ENCODE data around the gene MITF. TPM values are rescaled to one million over a fixed set of nuclear protein-coding genes. Genes with fewer than 3 reads are reported as not detected.

Gene MITF
- total RNA-seq, 1 donor from 2014 or later = 8.7 TPM

DNA sequence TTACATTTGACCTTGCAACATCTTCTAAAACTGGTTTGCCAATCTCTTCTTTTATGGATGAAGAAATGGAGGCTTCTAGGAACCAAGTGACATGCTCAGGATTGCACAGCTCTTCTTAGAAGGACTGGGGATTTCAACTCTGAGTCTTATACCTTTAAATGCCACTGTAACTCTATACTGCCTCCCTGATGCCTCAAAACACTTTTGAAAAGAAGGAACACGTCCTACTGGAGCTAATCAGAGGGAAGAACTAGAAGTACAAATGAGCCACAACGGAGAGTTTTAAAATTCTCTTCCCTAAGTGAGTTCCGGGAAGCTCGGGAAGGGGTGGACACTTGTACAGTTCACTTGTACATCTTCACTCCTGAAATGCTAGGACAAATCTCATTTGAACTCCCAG lies 949 bp upstream of the MITF start:
- peaks cover 16% of the 10 kb centered on the region for H3K4me1 Mint-ChIP-seq (ENCODE audit: unreplicated experiment)
- no peaks in the 10 kb centered on the region for H3K36me3 Mint-ChIP-seq
- peak overlapping the region; percentile 85 for H3K4me3 Mint-ChIP-seq
- no peaks in the 10 kb centered on the region for H3K9me3 Mint-ChIP-seq
- TF ChIP-seq, protein P1, sequence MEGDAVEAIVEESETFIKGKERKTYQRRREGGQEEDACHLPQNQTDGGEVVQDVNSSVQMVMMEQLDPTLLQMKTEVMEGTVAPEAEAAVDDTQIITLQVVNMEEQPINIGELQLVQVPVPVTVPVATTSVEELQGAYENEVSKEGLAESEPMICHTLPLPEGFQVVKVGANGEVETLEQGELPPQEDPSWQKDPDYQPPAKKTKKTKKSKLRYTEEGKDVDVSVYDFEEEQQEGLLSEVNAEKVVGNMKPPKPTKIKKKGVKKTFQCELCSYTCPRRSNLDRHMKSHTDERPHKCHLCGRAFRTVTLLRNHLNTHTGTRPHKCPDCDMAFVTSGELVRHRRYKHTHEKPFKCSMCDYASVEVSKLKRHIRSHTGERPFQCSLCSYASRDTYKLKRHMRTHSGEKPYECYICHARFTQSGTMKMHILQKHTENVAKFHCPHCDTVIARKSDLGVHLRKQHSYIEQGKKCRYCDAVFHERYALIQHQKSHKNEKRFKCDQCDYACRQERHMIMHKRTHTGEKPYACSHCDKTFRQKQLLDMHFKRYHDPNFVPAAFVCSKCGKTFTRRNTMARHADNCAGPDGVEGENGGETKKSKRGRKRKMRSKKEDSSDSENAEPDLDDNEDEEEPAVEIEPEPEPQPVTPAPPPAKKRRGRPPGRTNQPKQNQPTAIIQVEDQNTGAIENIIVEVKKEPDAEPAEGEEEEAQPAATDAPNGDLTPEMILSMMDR (conservative IDR thresholded peaks at IDR 0.05) = no peak
- H3K27ac Mint-ChIP-seq = peak overlapping the region; percentile 0
- DNase-seq (ENCODE audit: extremely low spot score, unreplicated experiment) = no peak
- H3K27me3 Mint-ChIP-seq = peaks cover 70% of the 10 kb centered on the region

DNA sequence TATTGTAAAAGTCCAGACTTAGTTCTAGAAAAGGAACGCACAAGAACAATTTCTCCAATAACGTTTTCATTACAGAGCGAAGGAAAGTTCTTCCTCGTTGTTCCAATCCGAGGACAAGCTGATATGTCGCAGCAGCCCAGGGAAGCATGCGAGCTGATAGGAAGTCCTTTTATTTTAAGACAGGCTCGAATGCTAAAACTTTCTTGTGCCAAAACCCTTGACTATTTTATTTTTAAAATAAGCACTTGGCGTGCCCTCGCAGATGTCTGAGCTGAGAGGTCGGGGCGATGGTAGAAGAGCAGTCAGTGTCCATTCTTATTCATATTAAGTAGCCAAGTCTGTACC lies 433 bp upstream of the MITF start:
- TF ChIP-seq, protein P1 (conservative IDR thresholded peaks at IDR 0.05) = no peak
- H3K9me3 Mint-ChIP-seq = no peaks in the 10 kb centered on the region
- peaks cover 65% of the 10 kb centered on the region for H3K27me3 Mint-ChIP-seq
- H3K4me1 Mint-ChIP-seq (ENCODE audit: unreplicated experiment) = peaks cover 16% of the 10 kb centered on the region
- DNase-seq (ENCODE audit: extremely low spot score, unreplicated experiment) = no peak
- H3K4me3 Mint-ChIP-seq = peak overlapping the region; percentile 85
- no peaks in the 10 kb centered on the region for H3K36me3 Mint-ChIP-seq
- H3K27ac Mint-ChIP-seq = peak overlapping the region; percentile 0

DNA sequence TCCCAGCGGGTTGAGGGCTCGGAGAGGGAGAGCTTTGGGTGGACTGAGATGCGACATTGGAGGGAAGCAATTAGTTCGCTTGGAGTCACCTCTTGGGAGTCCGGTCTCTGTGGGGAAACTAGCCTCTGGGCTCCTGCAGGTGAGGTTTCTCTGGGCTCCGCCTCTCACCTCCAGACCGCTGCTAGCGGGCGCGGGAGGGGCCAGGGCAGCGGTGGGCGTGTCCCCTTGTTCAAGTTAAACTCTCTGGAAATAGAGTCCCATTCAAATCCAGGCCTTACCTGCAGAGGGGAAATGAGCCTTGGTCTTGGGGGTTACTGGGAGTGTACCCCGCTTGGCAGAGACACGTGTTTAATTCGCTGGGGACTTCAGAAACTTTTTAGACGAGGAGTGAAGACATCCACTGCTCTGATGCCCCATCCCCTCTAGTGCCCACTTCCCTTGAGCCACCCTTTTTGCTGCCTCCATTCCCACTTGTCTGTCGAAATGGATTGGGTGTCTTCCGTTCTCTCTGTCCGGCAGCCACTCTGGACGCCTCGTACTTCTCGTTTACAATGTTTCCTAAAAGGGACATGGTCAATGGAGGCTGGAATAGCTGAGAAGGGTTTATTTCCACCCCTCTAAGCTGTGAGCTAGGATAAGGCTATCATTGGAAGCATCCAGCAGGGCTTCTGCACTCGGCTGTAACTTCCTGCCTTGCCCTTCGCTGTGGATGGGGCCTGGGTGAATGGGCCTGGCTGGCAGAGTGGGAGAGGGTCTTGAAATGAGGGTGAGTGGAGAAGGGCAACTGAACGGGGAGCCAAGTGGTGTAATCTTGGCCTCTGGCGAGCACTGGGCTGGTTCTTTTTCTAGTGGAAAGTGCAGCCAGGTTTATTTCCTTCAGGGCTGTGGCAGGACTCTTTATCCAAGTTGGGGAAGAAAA lies 1.1 kb downstream of the MITF start:
- TF ChIP-seq, protein P1 (conservative IDR thresholded peaks at IDR 0.05) = no peak
- Mint-ChIP-seq H3K4me1 (ENCODE audit: unreplicated experiment) (peaks cover 16% of the 10 kb centered on the region), H3K36me3 (no peaks in the 10 kb centered on the region), H3K9me3 (no peaks in the 10 kb centered on the region), H3K4me3 (peak overlapping the region; percentile 91), H3K27me3 (peaks cover 51% of the 10 kb centered on the region), H3K27ac (no peak overlapping the region)
- DNase-seq (ENCODE audit: extremely low spot score, unreplicated experiment) = no peak

DNA sequence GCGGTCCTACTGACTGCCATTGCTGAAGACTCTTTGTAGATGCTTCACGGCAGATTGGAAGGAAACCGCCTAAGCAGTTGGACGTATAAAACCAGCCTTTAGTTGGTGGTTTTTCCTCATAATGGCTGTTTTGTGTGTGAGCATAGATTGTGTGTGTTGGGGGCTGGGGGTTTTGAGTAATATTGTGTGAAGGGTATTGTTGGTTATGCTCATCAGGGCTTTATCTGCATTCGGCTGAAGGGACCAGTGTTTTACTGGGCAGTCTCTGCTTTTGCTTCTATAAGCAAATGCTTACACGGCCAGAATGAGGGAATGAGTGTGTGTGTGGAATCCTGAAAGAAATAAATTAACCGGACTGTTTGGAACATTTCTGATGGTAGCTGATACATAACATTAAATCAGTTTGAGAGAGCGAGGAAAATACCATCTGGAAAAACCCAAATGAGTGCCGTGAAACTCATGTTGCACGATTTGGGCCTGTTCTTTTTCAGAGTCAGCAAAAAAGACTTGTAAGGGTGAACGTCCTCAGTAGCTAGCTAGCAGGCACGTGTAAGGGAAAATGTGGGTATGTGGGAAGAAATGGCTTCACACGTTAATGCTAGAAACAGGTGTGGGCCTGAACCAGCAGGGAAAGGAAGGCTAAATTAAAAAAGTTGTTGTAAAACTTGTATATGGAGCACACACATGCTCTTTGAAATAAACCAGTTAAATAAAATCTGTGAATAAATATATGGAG lies 1.9 kb downstream of the MITF start:
- Mint-ChIP-seq H3K9me3 (no peaks in the 10 kb centered on the region), H3K27ac (no peak overlapping the region), H3K4me3 (peak overlapping the region; percentile 91), H3K27me3 (peaks cover 44% of the 10 kb centered on the region), H3K4me1 (ENCODE audit: unreplicated experiment) (peaks cover 16% of the 10 kb centered on the region), H3K36me3 (no peaks in the 10 kb centered on the region)
- no peak for DNase-seq (ENCODE audit: extremely low spot score, unreplicated experiment)
- TF ChIP-seq, protein P1 (conservative IDR thresholded peaks at IDR 0.05) = no peak

DNA sequence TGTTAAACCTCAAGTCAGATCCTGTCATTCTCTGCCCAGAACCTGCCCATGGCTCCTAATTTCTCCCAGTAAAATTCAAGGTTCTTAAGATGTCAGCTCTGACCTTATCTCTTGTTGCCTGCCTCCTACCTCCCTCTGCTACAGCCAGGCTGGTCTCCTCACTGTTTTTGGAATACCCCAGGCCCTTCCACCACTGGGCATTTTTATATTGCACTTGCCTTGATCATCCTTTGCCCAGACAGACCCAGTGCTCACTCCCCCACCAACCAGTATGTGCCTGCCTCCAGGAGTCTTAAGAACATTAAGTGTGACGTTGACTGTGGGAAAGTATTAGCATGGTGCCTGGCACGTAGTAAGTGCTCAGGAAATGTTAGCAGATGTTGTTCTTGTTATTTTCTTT lies 3.1 kb downstream of the MITF start:
- Mint-ChIP-seq H3K9me3 (no peaks in the 10 kb centered on the region), H3K4me1 (ENCODE audit: unreplicated experiment) (peaks cover 16% of the 10 kb centered on the region), H3K27ac (no peak overlapping the region), H3K36me3 (no peaks in the 10 kb centered on the region), H3K27me3 (peaks cover 33% of the 10 kb centered on the region), H3K4me3 (peak overlapping the region; percentile 7)
- TF ChIP-seq, protein P1 (conservative IDR thresholded peaks at IDR 0.05) = no peak
- DNase-seq (ENCODE audit: extremely low spot score, unreplicated experiment) = no peak
